ENCODE results near the gene ILK.

ILK gene

GRCh38 chr11:6656936-6657335 lies 53.4 kb downstream of the ILK start:
- no peak for DNase-seq (ENCODE audit: low read depth)

- no peak for DNase-seq (ENCODE audit: low read depth)
Measured at GRCh38 chr11:6657346-6657745, 53.8 kb downstream of the ILK start.

- DNase-seq (ENCODE audit: low read depth), result no peak
Measured at GRCh38 chr11:6658647-6659046, 55.1 kb downstream of the ILK start.

Measured in HS-27A (cell line).